MCF 10A (cell line): Measurements from ENCODE around the gene TLE6. TPM values are rescaled to one million over a fixed set of nuclear protein-coding genes. Genes with fewer than 3 reads are reported as not detected.

Experiments used
- BruUV-seq: library from RNA; stranded (reverse); fragments of 400-500 nt; replicated peaks from 2 replicates; lab custom pipeline; 2021; lab: Mats Ljungman, UMichigan
- CTCF ChIA-PET: fragments of 300-600 bp; sonication (Branson Sonifier 250); formaldehyde crosslinking; extraction: SDS; loops from one replicate; lab custom pipeline; 2021; ENCODE audit warnings: antibody characterized with exemption, inconsistent platforms; lab: Yijun Ruan, JAX
- POLR2A ChIA-PET: fragments of 300-600, 350-650 bp; sonication (Branson Sonifier 250); formaldehyde crosslinking; extraction: SDS; loops from one replicate; lab custom pipeline; 2020; ENCODE audit warnings: antibody characterized with exemption, inconsistent platforms; lab: Yijun Ruan, JAX
- DNase-seq: peaks from one replicate; pipeline ENCODE4 v3.0.0-alpha.2; 2018; ENCODE audit not compliant: unreplicated experiment
- H3K27ac Mint-ChIP-seq: one replicate; pipeline ENCODE4 v1.8.0; 2022; ENCODE audit warnings: mild to moderate bottlenecking, low read depth, mixed read lengths; ENCODE audit not compliant: unreplicated experiment
- H3K27me3 Mint-ChIP-seq: one replicate; pipeline ENCODE4 v1.8.0; 2022; ENCODE audit warnings: mixed read lengths; ENCODE audit not compliant: insufficient read depth, unreplicated experiment
- H3K36me3 Mint-ChIP-seq: one replicate; pipeline ENCODE4 v1.8.0; 2022; ENCODE audit warnings: mild to moderate bottlenecking, moderate library complexity, mixed read lengths; ENCODE audit not compliant: insufficient read depth, unreplicated experiment
- H3K4me1 Mint-ChIP-seq: one replicate; pipeline ENCODE4 v1.8.0; 2022; ENCODE audit warnings: mixed read lengths; ENCODE audit not compliant: insufficient read depth, unreplicated experiment
- H3K4me3 Mint-ChIP-seq: one replicate; pipeline ENCODE4 v1.8.0; 2022; ENCODE audit warnings: mild to moderate bottlenecking, moderate library complexity, mixed read lengths; ENCODE audit not compliant: unreplicated experiment
- H3K9me3 Mint-ChIP-seq: one replicate; pipeline ENCODE4 v1.8.0; 2022; ENCODE audit warnings: mixed read lengths; ENCODE audit not compliant: unreplicated experiment
- intact Hi-C: fragments of 100-400 bp; cut with micrococcal nuclease; formaldehyde crosslinking; loops from 2 replicates; pipeline ENCODE4 v1.14.1; 2022
- total RNA-seq: library from RNA; stranded (reverse); gene quantifications from 2 replicates; pipeline ENCODE4 v1.2.3, GENCODE V29; 2022
- TF ChIP-seq, protein P1 (sequence below): fragments of 200-600 bp; IDR thresholded peaks from one replicate; pipeline ENCODE4 v1.8.0; 2022; ENCODE audit warnings: antibody characterized with exemption, mild to moderate bottlenecking; ENCODE audit not compliant: unreplicated experiment

Gene TLE6
- total RNA-seq, 1 experiment from 2014 or later: 0.89 TPM

DNA sequence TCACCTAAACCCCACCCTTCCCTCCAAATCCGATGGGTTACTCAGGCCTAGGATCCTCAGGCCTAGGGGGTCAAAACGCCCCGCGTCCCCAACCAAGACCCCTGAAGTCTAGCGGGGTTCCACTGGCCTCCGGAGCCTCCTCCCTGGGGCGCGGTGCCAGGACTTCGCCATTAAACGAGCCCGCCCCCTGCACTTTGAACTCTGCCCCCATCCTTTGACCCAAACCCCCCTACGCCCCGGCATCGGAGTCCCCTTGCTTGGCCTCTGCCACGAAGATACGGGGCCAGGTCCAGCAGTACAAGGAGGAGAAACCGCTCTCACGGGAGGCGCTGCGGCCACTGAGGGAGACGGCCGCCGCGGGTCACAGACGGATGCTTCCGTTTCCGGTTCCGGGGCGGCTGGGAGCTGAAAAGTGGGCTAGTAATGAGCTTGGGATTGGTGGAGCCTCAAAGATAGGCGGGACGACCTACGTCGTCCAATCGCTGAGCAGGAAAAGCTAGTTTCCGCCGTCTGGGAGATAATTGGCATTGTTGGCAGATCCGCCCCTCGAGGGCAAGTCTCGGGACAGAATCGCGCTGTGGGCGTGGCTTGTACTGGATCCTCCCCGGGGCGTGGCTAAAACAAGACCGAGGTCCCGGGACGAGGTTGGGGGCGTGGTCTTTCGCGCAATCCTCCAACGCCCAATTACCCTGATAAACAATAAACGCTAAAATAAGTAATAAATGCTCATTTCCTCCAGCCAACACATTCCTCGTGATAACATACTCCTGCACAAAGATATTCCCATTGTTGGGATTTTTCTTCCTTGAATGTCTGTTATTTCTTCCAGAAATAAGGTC lies 26.9 kb upstream of the TLE6 start:
- peak; percentile 100 for DNase-seq
- no TSS peak for BruUV-seq
- Mint-ChIP-seq H3K27me3 (no peaks in the 10 kb centered on the region), H3K9me3 (no peaks in the 10 kb centered on the region), H3K27ac (peak overlapping the region; percentile 99), H3K36me3 (peaks cover 8% of the 10 kb centered on the region), H3K4me3 (peak overlapping the region; percentile 96), H3K4me1 (peaks cover 16% of the 10 kb centered on the region)
- intact Hi-C loops: loop anchor here (5.0 to 10.0 kb wide), 3 partner anchors 124 to 298 kb away; no protein-coding TSS in a partner anchor
- TF ChIP-seq, protein P1, sequence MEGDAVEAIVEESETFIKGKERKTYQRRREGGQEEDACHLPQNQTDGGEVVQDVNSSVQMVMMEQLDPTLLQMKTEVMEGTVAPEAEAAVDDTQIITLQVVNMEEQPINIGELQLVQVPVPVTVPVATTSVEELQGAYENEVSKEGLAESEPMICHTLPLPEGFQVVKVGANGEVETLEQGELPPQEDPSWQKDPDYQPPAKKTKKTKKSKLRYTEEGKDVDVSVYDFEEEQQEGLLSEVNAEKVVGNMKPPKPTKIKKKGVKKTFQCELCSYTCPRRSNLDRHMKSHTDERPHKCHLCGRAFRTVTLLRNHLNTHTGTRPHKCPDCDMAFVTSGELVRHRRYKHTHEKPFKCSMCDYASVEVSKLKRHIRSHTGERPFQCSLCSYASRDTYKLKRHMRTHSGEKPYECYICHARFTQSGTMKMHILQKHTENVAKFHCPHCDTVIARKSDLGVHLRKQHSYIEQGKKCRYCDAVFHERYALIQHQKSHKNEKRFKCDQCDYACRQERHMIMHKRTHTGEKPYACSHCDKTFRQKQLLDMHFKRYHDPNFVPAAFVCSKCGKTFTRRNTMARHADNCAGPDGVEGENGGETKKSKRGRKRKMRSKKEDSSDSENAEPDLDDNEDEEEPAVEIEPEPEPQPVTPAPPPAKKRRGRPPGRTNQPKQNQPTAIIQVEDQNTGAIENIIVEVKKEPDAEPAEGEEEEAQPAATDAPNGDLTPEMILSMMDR: no peak
- CTCF ChIA-PET: interaction anchor here (0.6 to 4.2 kb wide), 24 partner anchors 12 to 581 kb away, joined by 3 to 41 read pairs (median 4); partner anchors contain the start of gene ZNF57
- POLR2A ChIA-PET: interaction anchor here (0.6 to 4.4 kb wide), 50 partner anchors 12 to 1039 kb away, joined by 3 to 38 read pairs (median 4); partner anchors contain the start of genes EEF2, LMNB2, NCLN and SGTA

DNA sequence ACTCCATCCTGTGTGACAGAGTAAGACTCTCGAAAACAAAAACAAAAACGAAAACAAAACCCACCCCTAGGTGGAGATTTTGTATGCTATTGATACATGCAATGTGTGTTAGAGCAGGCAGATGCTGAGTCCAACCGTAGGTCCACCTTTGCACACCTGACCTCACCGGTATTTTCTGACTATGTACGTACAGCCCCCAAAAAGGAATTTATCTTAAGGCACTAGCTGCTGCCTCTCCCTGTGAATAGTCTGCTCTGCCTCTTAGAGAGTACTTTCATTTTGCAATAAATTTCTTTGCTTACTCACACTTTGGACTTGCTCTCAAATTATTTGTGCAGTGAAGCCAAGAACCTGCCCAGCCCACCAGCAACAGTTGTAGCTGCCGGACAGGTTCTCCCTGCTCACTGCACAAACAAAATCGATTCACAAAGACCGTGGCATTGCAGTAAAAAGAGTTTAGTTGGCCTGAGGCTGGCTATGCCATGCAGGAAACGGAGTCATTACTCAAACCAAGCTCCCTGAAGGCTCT lies 24.3 kb upstream of the TLE6 start:
- Mint-ChIP-seq H3K36me3 (no peaks in the 10 kb centered on the region), H3K9me3 (no peaks in the 10 kb centered on the region), H3K4me3 (peak overlapping the region; percentile 73), H3K27me3 (no peaks in the 10 kb centered on the region), H3K27ac (no peak overlapping the region), H3K4me1 (peaks cover 9% of the 10 kb centered on the region)
- TF ChIP-seq, protein P1: peak; percentile 17
- POLR2A ChIA-PET: interaction anchor here (0.5 to 4.4 kb wide), 11 partner anchors 8 to 548 kb away, joined by 3 to 38 read pairs (median 3); partner anchors contain the start of genes ZNF57 and ZNF77
- intact Hi-C loops: loop anchor here (5.0 to 10.0 kb wide), 3 partner anchors 122 to 301 kb away; no protein-coding TSS in a partner anchor
- CTCF ChIA-PET: interaction anchor here (0.6 to 4.2 kb wide), 9 partner anchors 10 to 211 kb away, joined by 3 to 41 read pairs (median 4); no protein-coding TSS in a partner anchor
- DNase-seq: peak; percentile 38
- no TSS peak for BruUV-seq

DNA sequence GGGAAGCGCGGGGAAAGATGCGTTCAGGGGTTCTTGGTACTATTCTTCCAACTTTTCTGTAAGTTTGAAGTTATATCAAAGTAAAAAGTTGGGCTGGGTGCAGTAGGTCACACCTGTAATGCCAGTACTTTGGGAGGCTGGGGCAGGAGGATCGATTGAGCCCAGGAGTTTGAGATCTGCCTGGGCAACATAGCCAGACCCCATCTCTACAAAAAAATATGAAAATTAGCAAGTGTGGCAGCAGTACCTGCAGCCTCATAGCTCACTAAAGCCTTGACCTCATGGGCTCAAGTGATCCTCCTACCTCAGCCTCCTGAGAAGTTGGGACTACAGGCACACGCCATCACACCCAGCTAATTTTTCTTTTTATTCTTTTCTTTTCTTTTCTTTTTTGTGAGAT lies 20.2 kb upstream of the TLE6 start:
- no peak for DNase-seq
- Mint-ChIP-seq H3K27ac (no peak overlapping the region), H3K36me3 (no peaks in the 10 kb centered on the region), H3K4me3 (no peak overlapping the region), H3K9me3 (no peaks in the 10 kb centered on the region), H3K4me1 (peaks cover 9% of the 10 kb centered on the region), H3K27me3 (no peaks in the 10 kb centered on the region)
- intact Hi-C loops: loop anchor here (10.0 kb wide), 1 partner anchor 118 kb away; no protein-coding TSS in a partner anchor
- no TSS peak for BruUV-seq
- TF ChIP-seq, protein P1: no peak
- CTCF ChIA-PET: interaction anchor here (0.7 to 3.9 kb wide), 6 partner anchors 19 to 186 kb away, joined by 3 to 13 read pairs (median 4); no protein-coding TSS in a partner anchor
- POLR2A ChIA-PET: interaction anchor here (0.9 kb wide), 1 partner anchor 146 kb away, joined by 3 read pairs; no protein-coding TSS in a partner anchor
